PC-3 (cell line): ENCODE results near the gene SLC34A1. TPM values are rescaled to one million over a fixed set of nuclear protein-coding genes. Genes with fewer than 3 reads are reported as not detected.
A peak's percentile ranks its signal among the peaks of the same experiment; 100 is the strongest.

Source experiments
- ATAC-seq: fragments of 200-7000 bp; cut with Tn5 transposase; 2 replicates; pipeline ENCODE4 v1.9.1; 2020; ENCODE audit warnings: mild to moderate bottlenecking, moderate library complexity
- BruUV-seq: library from RNA; stranded (reverse); fragments of 400-500 nt; replicated peaks from 2 replicates; lab custom pipeline; 2021; lab: Mats Ljungman, UMichigan
- CTCF ChIA-PET: fragments of 300-600 bp; sonication (Branson Sonifier 250); formaldehyde crosslinking; loops from one replicate; lab custom pipeline; 2022; ENCODE audit warnings: antibody characterized with exemption; lab: Charles Lee
- POLR2A ChIA-PET: fragments of 300-600 bp; sonication (Branson Sonifier 250); formaldehyde crosslinking; loops from one replicate; lab custom pipeline; 2022; ENCODE audit warnings: antibody characterized with exemption; ENCODE audit not compliant: unreplicated experiment; lab: Charles Lee
- DNase-seq: peaks from one replicate; pipeline ENCODE4 v3.0.0-alpha.2; 2015
- H2AFZ ChIP-seq: fragments of 300-600 bp; sonication (generic); 2 replicates; pipeline ENCODE4 v1.6.0; 2016; ENCODE audit warnings: antibody characterized with exemption, low read length
- H3F3A ChIP-seq: fragments of 300-600 bp; sonication (generic); one replicate; pipeline ENCODE4 v1.6.0; 2017; ENCODE audit warnings: antibody characterized with exemption, low read length, control low read depth, mild to moderate bottlenecking; ENCODE audit not compliant: unreplicated experiment
- H3K27ac ChIP-seq: fragments of 300-600 bp; sonication (generic); 2 replicates; pipeline ENCODE4 v1.5.1; 2016; ENCODE audit warnings: mild to moderate bottlenecking, low read length
- H3K27me3 ChIP-seq: fragments of 300-600 bp; sonication (generic); 2 replicates; pipeline ENCODE4 v1.6.1; 2016; ENCODE audit warnings: low read length, mixed read lengths
- H3K36me3 ChIP-seq: fragments of 300-600 bp; sonication (generic); 2 replicates; pipeline ENCODE4 v1.6.1; 2016; ENCODE audit warnings: low read depth, mixed run types, low read length, mixed read lengths
- H3K4me1 ChIP-seq: fragments of 300-600 bp; sonication (generic); 2 replicates; pipeline ENCODE4 v1.5.1; 2016; ENCODE audit warnings: low read length; ENCODE audit not compliant: insufficient read depth
- H3K4me2 ChIP-seq: fragments of 300-600 bp; sonication (generic); 2 replicates; pipeline ENCODE4 v1.6.0; 2016; ENCODE audit warnings: low read length
- H3K4me3 ChIP-seq: fragments of 300-600 bp; sonication (generic); 2 replicates; pipeline ENCODE4 v1.5.1; 2016; ENCODE audit warnings: mild to moderate bottlenecking, low read length, mixed read lengths
- H3K79me2 ChIP-seq: fragments of 300-600 bp; sonication (generic); 2 replicates; pipeline ENCODE4 v1.6.1; 2017; ENCODE audit warnings: low read length, mixed read lengths
- H3K9ac ChIP-seq: fragments of 300-600 bp; sonication (generic); 2 replicates; pipeline ENCODE4 v1.6.0; 2016; ENCODE audit warnings: mild to moderate bottlenecking, low read length
- H3K9me2 ChIP-seq: fragments of 300-600 bp; sonication (generic); replicated peaks from 2 replicates; pipeline ENCODE4 v1.6.1; 2016; ENCODE audit warnings: mixed run types, low read length, mixed read lengths
- H3K9me3 ChIP-seq: fragments of 300-600 bp; sonication (generic); 2 replicates; pipeline ENCODE4 v1.6.1; 2016; ENCODE audit warnings: low read length, mixed read lengths
- H4K20me1 ChIP-seq: fragments of 300-600 bp; sonication (generic); 2 replicates; pipeline ENCODE4 v1.6.1; 2016; ENCODE audit warnings: low read length, mixed read lengths
- CTCF ChIP-seq: fragments of 300-600 bp; sonication (generic); conservative IDR thresholded peaks from 2 replicates; pipeline ENCODE4 v1.5.1; 2017; ENCODE audit warnings: antibody characterized with exemption, low read depth, mild to moderate bottlenecking, low read length
- EZH2 ChIP-seq: fragments of 300-600 bp; sonication (generic); IDR thresholded peaks from one replicate; pipeline ENCODE4 v1.6.1; 2017; ENCODE audit warnings: antibody characterized with exemption, mild to moderate bottlenecking, low read length; ENCODE audit not compliant: unreplicated experiment
- EZH2phosphoT487 ChIP-seq: fragments of 300-600 bp; sonication (generic); IDR thresholded peaks from 2 replicates; pipeline ENCODE4 v1.6.1; 2018; ENCODE audit warnings: mild to moderate bottlenecking, antibody characterized with exemption, low read length, borderline replicate concordance
- intact Hi-C: fragments of 100-400 bp; cut with micrococcal nuclease; formaldehyde crosslinking; loops from 2 replicates; pipeline ENCODE4 v1.9.0; 2023
- total RNA-seq: library from RNA; depleted of rRNA; stranded (reverse); fragments of >200 nt; gene quantifications from 2 replicates; pipeline ENCODE4 v1.2.3, GENCODE V29; 2014

The SLC34A1 gene
- total RNA-seq, 1 experiment from 2014 or later: 0.07 TPM

GRCh38 chr5:177361418-177362291 lies 22.6 kb upstream of the SLC34A1 start:
- H3K9ac ChIP-seq: no peak overlapping the region

DNA sequence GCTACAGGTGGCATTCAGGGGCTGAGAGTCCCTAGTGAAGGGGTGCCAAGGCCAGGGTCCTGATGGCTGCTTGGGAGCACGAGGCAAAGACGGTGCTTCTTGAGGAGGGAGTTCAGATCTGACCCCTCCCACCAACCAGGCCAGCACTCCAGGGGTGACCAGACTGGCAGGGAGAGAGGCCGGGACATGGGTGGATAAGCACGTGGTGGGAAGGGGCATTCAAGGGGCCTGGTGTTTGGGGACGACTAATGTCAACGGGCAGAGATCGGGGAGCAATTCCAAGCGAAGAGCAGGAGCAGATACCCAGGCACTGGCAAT lies 22.0 kb upstream of the SLC34A1 start:
- no peaks in the 10 kb centered on the region for H3K9me2 ChIP-seq
- no TSS peak for BruUV-seq
- DNase-seq (no peak), ATAC-seq (no peak)
- no peaks in the 10 kb centered on the region for H3K36me3 ChIP-seq
- H3K79me2 ChIP-seq: no peaks in the 10 kb centered on the region
- no peak overlapping the region for H3K9ac ChIP-seq
- H3K9me3 ChIP-seq: no peaks in the 10 kb centered on the region
- peaks cover 27% of the 10 kb centered on the region for H3K4me1 ChIP-seq
- POLR2A ChIA-PET: no interaction called here
- no peak overlapping the region for H3K4me3 ChIP-seq
- TF ChIP-seq CTCF (no peak), EZH2 (no peak), EZH2phosphoT487 (no peak)
- H3K4me2 ChIP-seq: peak overlapping the region; percentile 86; the same call in 1 of the 2 replicates
- no peaks in the 10 kb centered on the region for H4K20me1 ChIP-seq
- H3K27ac ChIP-seq: no peak overlapping the region
- H3K27me3 ChIP-seq: no peaks in the 10 kb centered on the region
- CTCF ChIA-PET: no interaction called here
- intact Hi-C loops: no loop called here
- no peaks in the 10 kb centered on the region for H3F3A ChIP-seq
- peak overlapping the region; percentile 89; the same call in 1 of the 2 replicates for H2AFZ ChIP-seq

More at GRCh38 chr5:177361418-177362291, 22.6 kb upstream of the SLC34A1 start:
- Histone ChIP-seq H3K9me2 (no peaks in the 10 kb centered on the region), H3K27ac (no peak overlapping the region), H3K27me3 (no peaks in the 10 kb centered on the region), H3K9me3 (no peaks in the 10 kb centered on the region), H2AFZ (no peak overlapping the region), H3F3A (no peaks in the 10 kb centered on the region), H3K79me2 (no peaks in the 10 kb centered on the region), H3K4me1 (peaks cover 27% of the 10 kb centered on the region), H4K20me1 (no peaks in the 10 kb centered on the region), H3K4me2 (no peak overlapping the region), H3K4me3 (no peak overlapping the region), H3K36me3 (no peaks in the 10 kb centered on the region)
- POLR2A ChIA-PET: no interaction called here
- intact Hi-C loops: no loop called here
- no peak for TF ChIP-seq CTCF
- DNase-seq (no peak), ATAC-seq (no peak)
- BruUV-seq: no TSS peak
- CTCF ChIA-PET: no interaction called here
